ENCODE measurements around the gene AKAP13.

AKAP13 gene

DNA sequence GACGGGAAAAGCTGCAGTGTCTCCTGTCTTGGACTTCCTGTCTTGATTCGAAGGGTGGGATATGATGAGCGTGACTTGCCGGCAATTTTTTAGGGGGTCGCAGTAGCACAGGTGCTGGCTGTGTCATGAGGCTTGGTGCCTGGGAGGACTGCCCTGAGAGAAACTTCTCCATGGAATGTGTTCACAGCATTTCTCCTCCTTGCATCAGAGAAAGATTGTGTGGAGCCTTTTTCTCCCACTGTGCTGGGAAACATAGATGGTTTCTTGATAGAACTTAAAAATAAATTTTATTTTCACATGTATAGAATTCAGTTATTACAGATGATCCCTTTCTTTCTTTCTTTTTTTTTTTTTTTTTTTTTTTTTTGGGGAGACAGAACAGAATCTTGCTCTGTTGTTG, 292.9 kb downstream of the AKAP13 start:
- DNase-seq (ENCODE audit: insufficient read length, low spot score) (no peak), FAIRE-seq (no peak)
- no peak for TF ChIP-seq CTCF (IDR thresholded peaks at IDR 0.05; ENCODE audit: insufficient read depth, missing control alignments)

DNA sequence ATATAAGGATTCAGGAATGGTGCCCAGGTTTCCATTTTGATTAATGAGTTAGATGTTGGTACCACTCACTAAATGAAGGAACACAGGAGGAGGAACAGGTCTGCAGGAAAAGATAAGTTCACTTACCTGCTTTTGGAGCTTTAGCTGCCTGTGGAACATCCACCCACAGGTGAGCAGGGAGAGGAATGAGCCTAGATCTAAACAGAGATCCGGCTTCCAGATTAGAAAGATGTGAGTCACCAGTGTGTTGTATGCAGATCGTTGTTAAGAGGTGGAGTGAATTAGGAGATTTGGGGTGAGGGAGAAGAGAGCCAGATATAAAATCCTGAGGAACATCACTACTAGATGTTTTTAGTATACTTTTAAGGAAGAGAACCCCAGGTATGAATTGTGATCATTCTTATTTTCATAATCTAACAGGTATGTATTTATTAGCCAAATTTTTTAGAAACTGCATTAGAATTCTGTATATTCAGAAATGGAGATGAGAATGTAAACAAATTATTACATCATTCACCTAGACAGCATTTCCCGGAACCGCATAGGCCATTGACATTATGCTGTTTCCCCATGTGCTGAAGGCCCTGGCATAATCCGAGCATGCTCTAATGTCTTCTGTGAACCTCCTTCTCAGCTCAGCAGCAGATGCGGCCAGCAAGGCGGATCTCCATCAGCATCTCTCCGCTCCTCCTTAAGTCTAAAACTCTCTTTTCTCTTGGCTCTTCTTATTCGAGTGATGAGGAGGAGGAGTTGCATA, 296.1 kb downstream of the AKAP13 start:
- no peak for TF ChIP-seq CTCF (IDR thresholded peaks at IDR 0.05; ENCODE audit: insufficient read depth, missing control alignments)
- DNase-seq (ENCODE audit: insufficient read length, low spot score): no peak
- FAIRE-seq: no peak

DNA sequence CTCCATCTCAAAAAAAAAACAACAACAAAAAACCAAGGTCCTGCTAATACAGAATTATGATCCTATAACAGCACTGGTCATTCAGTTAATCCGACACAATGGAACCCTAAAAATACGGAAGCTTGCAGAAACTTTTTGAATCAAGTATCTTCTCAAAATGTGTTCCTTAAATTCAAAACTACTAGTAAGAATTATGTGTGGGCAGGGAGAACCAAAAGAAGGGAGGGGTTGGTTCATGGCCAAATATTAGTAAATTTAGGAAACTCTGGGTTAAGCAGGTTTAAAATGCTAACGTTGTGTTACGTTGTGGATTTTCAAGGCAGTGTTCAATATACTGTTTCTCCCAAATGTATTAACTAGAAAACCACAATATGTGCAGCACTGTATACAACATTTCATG, 298.8 kb downstream of the AKAP13 start:
- TF ChIP-seq CTCF (IDR thresholded peaks at IDR 0.05; ENCODE audit: insufficient read depth, missing control alignments): no peak
- DNase-seq (ENCODE audit: insufficient read length, low spot score): no peak
- no peak for FAIRE-seq

DNA sequence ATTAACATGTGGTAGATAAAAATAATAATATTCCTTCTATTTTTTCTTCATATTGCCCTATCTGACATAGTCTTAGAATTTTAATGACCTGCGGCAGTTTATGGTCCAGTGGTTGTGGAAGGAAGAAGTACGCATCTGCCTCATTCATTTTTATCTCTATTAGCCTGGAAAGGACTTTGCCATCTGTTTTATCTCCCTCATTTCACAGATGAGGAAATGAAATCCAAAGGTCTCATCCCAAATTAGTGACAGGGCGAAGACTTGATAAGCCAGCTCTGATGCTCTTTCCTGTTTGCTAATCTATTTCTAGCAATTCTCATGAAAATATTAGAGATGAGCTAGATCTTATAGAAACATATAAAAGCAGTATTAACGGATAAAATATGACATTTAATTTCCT, 301.0 kb downstream of the AKAP13 start:
- no peak for DNase-seq (ENCODE audit: insufficient read length, low spot score)
- no peak for FAIRE-seq
- no peak for TF ChIP-seq CTCF (IDR thresholded peaks at IDR 0.05; ENCODE audit: insufficient read depth, missing control alignments)

DNA sequence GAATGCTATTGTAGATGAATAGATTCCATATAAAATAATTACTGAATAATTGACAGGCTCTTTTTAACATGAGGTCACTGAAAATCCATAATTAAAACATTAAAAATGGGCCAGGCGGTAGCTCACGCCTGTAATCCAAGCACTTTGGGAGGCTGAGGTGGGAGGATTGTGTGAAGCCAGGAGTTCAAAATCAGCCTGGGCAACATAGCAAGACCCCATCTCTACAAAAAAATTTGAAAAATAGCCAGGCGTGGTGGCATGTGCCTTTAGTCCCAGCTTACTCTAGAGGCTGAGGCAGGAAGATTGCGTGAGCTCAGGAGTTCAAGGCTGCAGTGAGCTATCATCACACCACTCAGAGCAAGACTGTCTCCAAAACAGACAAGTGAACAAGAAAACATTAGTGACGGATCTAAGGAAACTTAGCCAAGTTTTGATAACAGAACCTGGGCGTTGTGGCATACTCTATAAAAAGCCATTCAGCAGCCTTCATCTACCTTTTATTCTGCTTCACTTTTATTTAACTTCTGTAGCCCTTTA, 303.8 kb downstream of the AKAP13 start:
- no peak for DNase-seq (ENCODE audit: insufficient read length, low spot score)
- FAIRE-seq: no peak
- no peak for TF ChIP-seq CTCF (IDR thresholded peaks at IDR 0.05; ENCODE audit: insufficient read depth, missing control alignments)

GRCh38 chr15:85685356-85685755, 305.0 kb downstream of the AKAP13 start:
- FAIRE-seq (no peak), DNase-seq (ENCODE audit: insufficient read length, low spot score) (no peak)
- TF ChIP-seq CTCF (IDR thresholded peaks at IDR 0.05; ENCODE audit: insufficient read depth, missing control alignments): no peak

GRCh38 chr15:85687329-85687728, 306.9 kb downstream of the AKAP13 start:
- no peak for TF ChIP-seq CTCF (IDR thresholded peaks at IDR 0.05; ENCODE audit: insufficient read depth, missing control alignments)
- DNase-seq (ENCODE audit: insufficient read length, low spot score) (no peak), FAIRE-seq (no peak)

Data from D721Med (cell line).